DMS 273 (cell line): ENCODE data around the gene CDK5RAP2.

Experiments used
- DNase-seq: peaks from one replicate; lab custom pipeline; 2025; ENCODE audit not compliant: unreplicated experiment; lab: John Stamatoyannopoulos, UW

Gene CDK5RAP2

DNA sequence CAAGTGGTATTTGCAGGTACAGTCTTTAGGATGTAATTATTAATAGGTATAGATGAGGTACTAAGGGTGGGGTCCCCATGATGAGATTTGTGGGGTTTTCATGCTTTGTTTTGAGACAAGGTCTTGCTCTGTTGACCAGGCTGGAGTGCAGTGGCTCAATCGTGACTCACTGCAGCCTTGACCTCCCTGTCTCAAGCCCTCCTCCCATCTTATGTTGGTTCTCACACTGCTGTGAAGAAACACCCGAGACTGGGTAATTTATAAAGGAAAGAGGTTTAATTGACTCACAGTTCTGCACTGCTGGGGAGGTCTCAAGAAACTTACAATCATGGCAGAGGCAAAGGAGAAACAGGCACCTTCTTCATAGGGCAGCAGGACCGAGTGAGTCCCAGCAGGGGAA is 217.5 kb downstream of the CDK5RAP2 start:
- DNase-seq = no peak

DNA sequence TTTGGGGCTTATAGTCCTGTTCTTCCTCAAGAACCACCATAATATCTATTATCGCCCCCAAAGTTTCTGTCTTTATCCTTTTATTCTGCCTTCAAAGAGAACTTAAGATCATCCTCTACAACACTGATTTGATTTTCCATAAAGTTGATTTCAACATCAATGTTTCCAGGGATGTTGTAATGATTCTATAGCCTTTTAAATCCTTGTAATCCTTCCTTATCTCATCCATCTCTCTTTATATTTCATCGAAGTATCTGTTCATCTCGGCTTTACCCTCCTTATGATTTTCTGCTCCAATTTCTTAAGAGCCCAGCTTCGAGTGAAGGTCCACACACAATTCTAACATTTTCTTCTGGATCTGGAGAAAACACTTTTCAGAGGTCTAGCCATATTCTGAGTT is 218.4 kb downstream of the CDK5RAP2 start:
- no peak for DNase-seq

DNA sequence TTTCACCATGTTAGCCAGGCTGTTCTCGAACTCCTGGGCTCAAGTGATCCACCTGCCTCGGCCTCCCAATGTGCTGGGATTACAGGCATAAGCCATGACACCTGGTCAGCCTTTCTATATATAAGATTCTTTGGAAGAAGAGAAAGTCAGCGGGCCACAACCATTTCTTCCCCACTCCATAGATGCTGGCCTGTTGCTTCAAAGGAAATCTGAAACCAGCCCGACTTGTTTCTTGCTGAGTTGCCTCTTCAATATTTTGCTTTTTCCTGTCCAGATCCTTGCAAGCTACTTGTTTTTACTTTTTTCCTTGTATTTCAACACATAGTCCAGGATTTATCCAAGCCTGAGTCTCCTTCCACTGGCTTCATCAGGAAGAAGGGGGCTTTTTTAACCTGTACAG is 219.5 kb downstream of the CDK5RAP2 start:
- DNase-seq = no peak

DNA sequence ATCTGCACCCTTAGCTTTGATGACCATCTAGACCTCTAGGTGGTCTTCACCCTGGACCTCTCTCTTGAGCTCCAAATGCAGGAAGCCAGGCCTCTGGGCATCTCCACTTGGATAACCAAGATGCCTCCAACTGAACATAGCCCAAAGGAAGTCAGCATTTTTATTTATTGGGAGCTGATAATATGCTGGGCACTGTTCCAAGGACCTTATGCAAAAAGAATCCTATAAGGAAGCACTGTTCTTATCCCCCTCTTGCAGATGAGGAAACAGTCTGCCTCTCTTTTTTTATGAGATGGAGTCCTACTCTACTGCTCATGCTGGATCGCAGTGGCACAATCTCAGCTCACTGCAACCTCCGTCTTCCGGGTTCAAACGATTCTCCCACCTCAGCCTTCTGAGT is 219.9 kb downstream of the CDK5RAP2 start:
- no peak for DNase-seq

DNA sequence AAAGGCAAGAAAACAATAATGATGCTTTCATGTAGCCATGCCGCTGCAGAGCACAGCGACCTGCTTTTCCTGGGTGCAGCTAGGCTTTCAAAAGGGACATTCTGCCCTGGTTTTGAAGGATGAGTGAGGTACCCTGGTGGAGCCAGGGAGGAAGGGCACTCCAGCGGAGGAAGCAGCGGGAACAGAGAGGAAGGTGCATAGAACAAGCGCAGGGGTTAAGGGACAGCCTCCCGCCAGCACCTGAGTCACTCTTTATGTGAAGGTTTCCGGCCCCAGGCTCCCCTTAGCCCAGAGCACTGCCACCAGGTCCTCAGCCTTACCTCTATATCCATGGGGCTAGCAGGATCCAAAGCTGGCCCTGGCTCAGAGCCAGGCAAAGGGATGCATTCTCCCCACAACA is 221.1 kb downstream of the CDK5RAP2 start:
- DNase-seq = no peak

DNA sequence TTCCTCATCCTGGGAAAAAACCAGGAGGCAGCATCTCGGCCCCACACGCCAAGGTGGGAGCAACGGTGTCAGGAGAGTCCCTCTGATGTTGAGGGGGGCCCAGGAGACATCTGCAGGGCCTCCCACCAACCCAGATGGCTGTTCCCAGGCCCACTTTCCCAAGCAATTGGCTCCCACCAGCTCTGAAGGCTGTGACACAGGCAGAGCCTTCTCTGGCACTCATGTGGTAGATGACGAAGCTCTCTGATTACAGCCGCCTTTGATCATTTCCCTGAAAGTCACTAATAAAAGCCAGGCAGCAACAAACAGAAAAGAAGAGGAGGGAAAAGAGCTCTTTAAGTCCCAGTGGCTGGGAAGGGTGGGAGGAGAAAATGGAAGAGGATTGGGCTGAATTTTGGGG is 226.5 kb downstream of the CDK5RAP2 start:
- no peak for DNase-seq

DNA sequence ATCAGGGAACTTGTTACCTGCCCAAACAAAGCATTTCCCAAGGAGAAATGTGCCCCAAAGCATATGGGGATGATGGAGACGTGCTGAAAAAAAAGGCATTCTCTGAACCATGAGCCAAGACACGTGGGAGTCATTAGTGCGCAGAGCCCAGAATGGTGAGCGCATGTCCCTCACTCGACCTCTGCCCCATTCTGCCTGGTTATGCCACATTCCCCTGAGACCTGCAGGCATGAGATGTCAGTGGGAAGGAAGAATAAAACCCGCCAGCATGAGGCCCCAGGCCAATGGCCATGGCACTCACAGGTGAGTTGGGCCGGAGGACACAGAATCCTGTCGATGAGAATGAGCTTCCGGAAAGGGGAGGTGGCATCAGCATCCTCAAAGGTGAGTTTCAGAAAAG is 228.9 kb downstream of the CDK5RAP2 start:
- no peak for DNase-seq

DNA sequence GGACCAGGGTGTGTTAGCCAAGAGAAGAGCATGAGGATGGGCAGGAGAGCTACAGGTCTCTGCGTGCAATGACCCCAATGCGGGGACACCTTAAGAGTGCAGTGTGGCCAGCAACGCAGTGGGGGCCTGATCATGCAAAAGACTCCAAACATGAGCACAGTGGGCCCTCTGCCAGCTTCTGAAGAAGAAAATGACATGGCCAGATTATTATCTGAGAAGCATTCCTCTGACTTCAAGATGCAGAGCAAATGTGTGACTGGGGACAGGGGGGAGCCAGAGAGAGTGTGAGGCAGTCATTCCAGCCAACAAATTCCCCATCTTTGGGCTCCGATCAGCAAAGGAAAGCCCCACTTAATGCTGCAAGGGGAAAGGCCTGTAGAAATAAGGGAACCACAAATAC is 229.4 kb downstream of the CDK5RAP2 start:
- DNase-seq = no peak

DNA sequence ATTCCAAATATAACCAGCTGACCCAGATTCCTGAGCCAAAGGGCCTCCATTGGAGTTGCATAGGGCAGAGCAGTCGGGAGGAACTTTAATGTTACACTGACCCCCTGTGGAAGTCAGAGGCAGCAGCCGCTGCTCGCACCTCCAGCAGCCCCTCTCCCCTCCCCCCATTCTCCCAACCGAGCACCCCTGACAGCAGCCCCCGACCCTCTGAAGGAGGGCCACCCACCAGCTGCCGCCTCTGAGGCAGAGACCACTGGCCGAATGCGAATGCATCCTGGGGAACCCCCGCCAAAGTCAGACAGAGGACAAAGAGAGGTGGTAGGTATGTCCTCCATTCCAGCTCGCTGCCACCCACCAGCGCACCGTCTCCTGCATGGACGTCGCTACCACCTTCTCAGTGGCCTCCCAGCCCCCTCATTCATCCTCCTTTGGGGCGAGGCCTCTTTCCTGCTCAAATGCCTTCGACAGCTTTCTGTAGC is 231.0 kb downstream of the CDK5RAP2 start:
- peak; percentile 74 for DNase-seq

DNA sequence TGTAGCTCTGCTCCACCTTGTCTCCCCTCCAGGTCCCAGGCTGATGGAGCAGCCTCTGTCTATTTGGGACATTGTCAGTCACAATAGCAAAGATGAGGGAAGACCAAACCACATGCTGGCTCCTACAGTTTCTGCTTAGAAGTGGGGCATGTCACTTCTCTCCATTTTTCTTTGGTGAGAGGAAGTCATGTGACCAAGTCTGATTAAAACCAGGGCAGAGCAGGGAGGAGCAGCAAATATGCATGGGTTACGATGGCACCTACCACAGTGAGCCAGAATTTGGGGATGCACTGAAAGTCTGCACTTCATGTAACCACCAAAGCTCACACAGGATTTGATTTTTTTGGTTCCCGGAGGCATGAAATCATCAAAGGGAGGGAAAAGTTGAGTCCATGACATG is 234.6 kb downstream of the CDK5RAP2 start:
- no peak for DNase-seq

DNA sequence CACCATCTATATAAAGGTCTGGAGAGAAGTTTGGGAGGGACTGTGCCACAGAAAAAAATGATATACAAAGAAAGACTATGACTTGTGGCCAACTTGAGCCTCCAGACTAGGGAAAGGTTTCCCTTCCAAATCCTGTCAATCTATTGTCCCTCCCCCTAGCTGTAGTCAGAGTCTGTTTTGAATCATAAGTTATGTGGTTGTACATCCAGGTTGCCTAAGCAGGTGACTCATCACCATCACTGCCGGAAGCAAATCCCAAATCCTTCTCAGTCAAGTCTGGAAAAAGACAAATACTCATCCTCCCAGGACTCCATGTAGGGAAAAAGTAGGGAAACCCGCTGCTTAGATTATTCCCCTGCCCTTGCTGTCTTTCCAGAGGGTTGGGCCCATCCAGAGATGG is 235.7 kb downstream of the CDK5RAP2 start:
- no peak for DNase-seq

DNA sequence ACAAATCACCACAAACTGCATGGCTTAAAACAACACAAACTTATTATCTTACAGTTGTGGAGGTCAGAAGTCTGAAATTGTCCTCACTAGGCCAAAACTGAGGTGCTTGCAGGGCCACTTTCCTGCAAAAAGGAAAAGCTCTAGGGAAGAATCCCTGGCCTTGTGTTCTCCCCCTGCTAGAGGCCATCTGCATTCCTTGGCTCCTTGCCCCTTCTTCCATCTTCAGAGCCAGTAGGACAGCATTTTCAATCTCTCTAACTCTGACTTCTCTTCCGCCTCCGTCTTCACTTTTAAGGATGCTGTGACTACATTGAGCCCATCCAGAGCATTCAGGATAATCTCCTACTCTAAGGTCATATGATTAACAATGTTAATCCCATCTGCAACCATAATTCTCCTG is 236.6 kb downstream of the CDK5RAP2 start:
- peak; percentile 28 for DNase-seq
